Neuronal stem cell (in vitro differentiated cells): ENCODE data around the gene NUDCD3.
A peak's percentile ranks its signal among the peaks of the same experiment; 100 is the strongest.

Source experiments
- DNase-seq: peaks from one replicate; pipeline ENCODE4 v3.0.0-alpha.2; 2013; ENCODE audit warnings: low spot score
- H2AFZ ChIP-seq: one replicate; pipeline ENCODE4 v1.6.1; 2013; ENCODE audit warnings: mild to moderate bottlenecking, low read length, inconsistent platforms
- H2AK5ac ChIP-seq: 2 replicates; pipeline ENCODE4 v1.6.1; 2013; ENCODE audit warnings: low read depth, mild to moderate bottlenecking, inconsistent platforms, low read length, moderate library complexity, mixed read lengths
- H2BK120ac ChIP-seq: 2 replicates; pipeline ENCODE4 v1.6.1; 2013; ENCODE audit warnings: low read depth, mild to moderate bottlenecking, inconsistent platforms, low read length, moderate library complexity, mixed read lengths
- H2BK12ac ChIP-seq: one replicate; pipeline ENCODE4 v1.6.1; 2013; ENCODE audit warnings: low read length, inconsistent platforms
- H2BK15ac ChIP-seq: 2 replicates; pipeline ENCODE4 v1.6.1; 2013; ENCODE audit warnings: mild to moderate bottlenecking, low read length, inconsistent platforms, mixed read lengths
- H2BK5ac ChIP-seq: one replicate; pipeline ENCODE4 v1.6.1; 2013; ENCODE audit warnings: inconsistent platforms, mild to moderate bottlenecking, low read length, moderate library complexity
- H3K14ac ChIP-seq: one replicate; pipeline ENCODE4 v1.6.1; 2013; ENCODE audit warnings: low read length, inconsistent platforms
- H3K18ac ChIP-seq: 2 replicates; pipeline ENCODE4 v1.6.1; 2013; ENCODE audit warnings: low read length, inconsistent platforms
- H3K23ac ChIP-seq: 2 replicates; pipeline ENCODE4 v1.6.1; 2013; ENCODE audit warnings: low read depth, mild to moderate bottlenecking, mixed read lengths, low read length, inconsistent platforms; ENCODE audit not compliant: poor library complexity
- H3K27ac ChIP-seq: replicated peaks from 3 replicates; pipeline ENCODE4 v1.5.1; 2013; ENCODE audit warnings: low read length, inconsistent platforms
- H3K27me3 ChIP-seq, 3 experiments: 2 replicates each; pipeline ENCODE4 v1.6.1; 2013; ENCODE audit warnings: low read length in 3 of 3, mild to moderate bottlenecking in 2 of 3, inconsistent platforms in 1 of 3, low read depth in 1 of 3, mixed read lengths in 1 of 3, moderate library complexity in 1 of 3; ENCODE audit not compliant: control insufficient read depth in 3 of 3, insufficient read depth in 3 of 3
- H3K36me3 ChIP-seq, 2 donors: replicated peaks in 1 of 2; 2 replicates each; pipeline ENCODE4 v1.6.1; 2013; ENCODE audit warnings: low read length in 2 of 2; ENCODE audit not compliant: control insufficient read depth in 2 of 2, insufficient read depth in 2 of 2
- H3K4ac ChIP-seq: 2 replicates; pipeline ENCODE4 v1.6.1; 2013; ENCODE audit warnings: inconsistent platforms, mild to moderate bottlenecking, low read length, moderate library complexity
- H3K4me1 ChIP-seq, 2 donors: 1 replicate in 1 of 2; 2 replicates in 1 of 2; pipeline ENCODE4 v1.6.1; 2013; ENCODE audit warnings: low read length in 2 of 2, low read depth in 1 of 2; ENCODE audit not compliant: control insufficient read depth in 2 of 2, insufficient read depth in 1 of 2
- H3K4me2 ChIP-seq: one replicate; pipeline ENCODE4 v1.6.1; 2013; ENCODE audit warnings: mild to moderate bottlenecking, low read length, inconsistent platforms; ENCODE audit not compliant: insufficient read depth, poor library complexity, severe bottlenecking
- H3K4me3 ChIP-seq, 2 donors: 2 replicates each; pipeline ENCODE4 v1.5.1; 2013; ENCODE audit warnings: low read length in 2 of 2, mild to moderate bottlenecking in 2 of 2, inconsistent platforms in 1 of 2, moderate library complexity in 1 of 2
- H3K79me1 ChIP-seq: one replicate; pipeline ENCODE4 v1.6.1; 2013; ENCODE audit warnings: low read depth, mild to moderate bottlenecking, inconsistent platforms, low read length, moderate library complexity
- H3K9ac ChIP-seq: one replicate; pipeline ENCODE4 v1.6.1; 2013; ENCODE audit warnings: mild to moderate bottlenecking, low read depth, low read length, inconsistent platforms; ENCODE audit not compliant: poor library complexity
- H3K9me3 ChIP-seq, 2 donors: replicated peaks in 1 of 2; 2 replicates each; pipeline versions ENCODE3 to v1.6.1; 2013; ENCODE audit warnings: low read length in 2 of 2, mild to moderate bottlenecking in 2 of 2, inconsistent platforms in 1 of 2, low read depth in 1 of 2, mixed read lengths in 1 of 2, moderate library complexity in 1 of 2; ENCODE audit not compliant: control insufficient read depth in 2 of 2, insufficient read depth in 1 of 2
- H4K8ac ChIP-seq: one replicate; pipeline ENCODE4 v1.6.1; 2013; ENCODE audit warnings: low read depth, mild to moderate bottlenecking, inconsistent platforms, low read length, moderate library complexity
- H4K91ac ChIP-seq: one replicate; pipeline ENCODE4 v1.6.1; 2013; ENCODE audit warnings: low read length, low read depth, mild to moderate bottlenecking, inconsistent platforms; ENCODE audit not compliant: poor library complexity
- WGBS, 2 donors: extraction: QIAGEN DNeasy Blood & Tissue Kit; methylation state at CpG; one replicate each; pipeline ENCODE4 v1.1.7; 2013; ENCODE audit warnings: missing lambda C conversion rate in 2 of 2, mixed read lengths in 1 of 2; ENCODE audit not compliant: insufficient read length in 2 of 2, insufficient replicate concordance in 1 of 2; ENCODE audit errors: extremely low coverage in 2 of 2; 5-methylcytosine and 5-hydroxymethylcytosine counted together

The NUDCD3 gene

GRCh38 chr7:44380189-44380830, 110.1 kb downstream of the NUDCD3 start:
- Histone ChIP-seq H3K4me1 (peaks cover 0 to 4% of the 10 kb centered on the region in 2 donors), H3K14ac (no peak overlapping the region), H3K18ac (no peak overlapping the region), H4K8ac (peak overlapping the region; percentile 23), H2AFZ (no peak overlapping the region), H2BK15ac (no peak overlapping the region), H2BK12ac (no peak overlapping the region), H3K4ac (no peak overlapping the region), H2BK120ac (no peak overlapping the region), H3K27me3 (no peaks in the 10 kb centered on the region), H2BK5ac (no peak overlapping the region), H3K4me2 (no peak overlapping the region), H4K91ac (no peak overlapping the region), H3K79me1 (no peaks in the 10 kb centered on the region), H3K9me3 (no peaks in the 10 kb centered on the region), H2AK5ac (no peak overlapping the region), H3K23ac (no peak overlapping the region), H3K27ac (no peak overlapping the region), H3K36me3 (peaks cover 17 to 24% of the 10 kb centered on the region in 2 donors), H3K4me3 (no peak overlapping the region), H3K9ac (peak overlapping the region; percentile 25)
- no peak for DNase-seq
- no CpG with 5 or more reads among the region's 2 CpGs for whole genome bisulfite sequencing, 2 donors

- Histone ChIP-seq H3K4me2 (no peak overlapping the region), H2AFZ (no peak overlapping the region), H3K18ac (no peak overlapping the region), H3K4me1 (peaks cover 0 to 2% of the 10 kb centered on the region in 2 donors), H3K27ac (no peak overlapping the region), H3K9me3 (no peaks in the 10 kb centered on the region), H4K8ac (no peak overlapping the region), H2BK12ac (no peak overlapping the region), H3K79me1 (no peaks in the 10 kb centered on the region), H2BK120ac (no peak overlapping the region), H3K23ac (no peak overlapping the region), H2BK15ac (no peak overlapping the region), H3K36me3 (peaks cover 10 to 17% of the 10 kb centered on the region in 2 donors), H3K4me3 (no peak overlapping the region), H3K27me3 (peaks cover 0 to 3% (median 0%) of the 10 kb centered on the region in 3 experiments), H2BK5ac (no peak overlapping the region), H3K14ac (peak overlapping the region; percentile 66), H4K91ac (no peak overlapping the region), H3K9ac (no peak overlapping the region), H2AK5ac (no peak overlapping the region), H3K4ac (no peak overlapping the region)
- no CpG with 5 or more reads among the region's 12 CpGs for WGBS, 2 donors
- no peak for DNase-seq
Measured at GRCh38 chr7:44379366-44380188, 110.9 kb downstream of the NUDCD3 start.

DNA sequence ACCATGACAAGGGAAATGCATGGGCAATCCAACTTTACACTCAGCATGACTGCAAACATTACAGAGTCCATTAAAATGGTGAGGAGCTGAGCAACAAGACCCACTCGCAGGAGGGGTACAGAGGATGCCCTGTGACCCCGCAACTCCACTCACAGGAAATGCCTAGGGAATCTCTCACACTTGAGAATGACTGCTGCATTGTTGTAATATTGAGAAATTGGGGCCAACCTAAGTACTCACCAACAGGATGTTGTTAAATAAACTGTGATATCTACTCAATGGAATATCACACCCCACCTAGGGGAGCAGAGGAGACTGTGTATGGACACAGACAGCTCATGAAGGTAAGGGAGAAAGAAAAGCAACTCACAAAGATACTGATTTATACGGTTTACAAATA, 111.7 kb downstream of the NUDCD3 start:
- H2BK5ac ChIP-seq, result no peak overlapping the region
- no peaks in the 10 kb centered on the region for H3K9me3 ChIP-seq
- no peak for DNase-seq
- H3K4ac ChIP-seq, result no peak overlapping the region
- no peak overlapping the region for H3K23ac ChIP-seq
- H2AK5ac ChIP-seq, result no peak overlapping the region
- no peaks in the 10 kb centered on the region for H3K79me1 ChIP-seq
- H3K14ac ChIP-seq, result no peak overlapping the region
- H2BK12ac ChIP-seq, result no peak overlapping the region
- no peak overlapping the region for H4K8ac ChIP-seq
- no peak overlapping the region for H4K91ac ChIP-seq
- no peak overlapping the region for H2AFZ ChIP-seq
- no peak overlapping the region for H2BK120ac ChIP-seq
- no CpG with 5 or more reads among the region's 3 CpGs for WGBS, 2 donors
- H3K4me1 ChIP-seq, result peaks cover 0 to 2% of the 10 kb centered on the region in 2 donors
- no peak overlapping the region for H3K4me3 ChIP-seq
- H3K9ac ChIP-seq, result no peak overlapping the region
- peaks cover 0 to 3% (median 0%) of the 10 kb centered on the region in 3 experiments for H3K27me3 ChIP-seq
- no peak overlapping the region for H3K18ac ChIP-seq
- no peak overlapping the region for H3K27ac ChIP-seq
- peaks cover 8% of the 10 kb centered on the region in 2 donors for H3K36me3 ChIP-seq
- H3K4me2 ChIP-seq, result no peak overlapping the region
- H2BK15ac ChIP-seq, result no peak overlapping the region
